SJSA1 (cell line): ENCODE results near the gene MROH2A. TPM values are rescaled to one million over a fixed set of nuclear protein-coding genes. Genes with fewer than 3 reads are reported as not detected.
A peak's percentile ranks its signal among the peaks of the same experiment; 100 is the strongest.

Experiments used
- DNase-seq, 2 experiments: peaks; one replicate each; pipeline ENCODE4 v3.0.0-alpha.2; 2015 to 2020; ENCODE audit warnings: low spot score in 2 of 2, low read depth in 1 of 2
- H3K27ac ChIP-seq: fragments of 250-450 bp; sonication (Bioruptor Pico); 2 replicates; pipeline ENCODE4 v1.5.1; 2020; ENCODE audit warnings: mild to moderate bottlenecking, moderate library complexity
- H3K27me3 ChIP-seq: fragments of 250-450 bp; sonication (Bioruptor Pico); replicated peaks from 2 replicates; pipeline ENCODE4 v1.5.1; 2020; ENCODE audit warnings: mild to moderate bottlenecking, moderate library complexity
- H3K36me3 ChIP-seq: fragments of 250-450 bp; sonication (Bioruptor Pico); 2 replicates; pipeline ENCODE4 v1.5.1; 2020; ENCODE audit warnings: mild to moderate bottlenecking
- H3K4me1 ChIP-seq: fragments of 250-450 bp; sonication (Bioruptor Pico); replicated peaks from 2 replicates; pipeline ENCODE4 v1.6.1; 2021; ENCODE audit warnings: mild to moderate bottlenecking
- H3K4me3 ChIP-seq: fragments of 250-450 bp; sonication (Bioruptor Pico); 2 replicates; pipeline ENCODE4 v1.5.1; 2020; ENCODE audit warnings: mild to moderate bottlenecking
- H3K9me3 ChIP-seq: fragments of 250-450 bp; sonication (Bioruptor Pico); replicated peaks from 2 replicates; pipeline ENCODE4 v1.5.1; 2020; ENCODE audit warnings: mild to moderate bottlenecking
- total RNA-seq: library from RNA; depleted of rRNA; stranded (reverse); fragments of >200 nt; shearing (Covaris generic); gene quantifications from 2 replicates; pipeline ENCODE4 v1.2.3, GENCODE V29; 2014

Gene MROH2A
- total RNA-seq, 1 experiment from 2014 or later = not detected

GRCh38 chr2:233814056-233814835, 36.1 kb downstream of the MROH2A start:
- Histone ChIP-seq H3K9me3 (no peaks in the 10 kb centered on the region; the same call in 1 of the 2 replicates), H3K4me3 (no peak overlapping the region), H3K27ac (no peak overlapping the region), H3K36me3 (no peaks in the 10 kb centered on the region), H3K27me3 (0 out of 2 replicates have a peak, but pooled peaks cover 3% of the 10 kb centered on the region), H3K4me1 (peaks cover 10% of the 10 kb centered on the region)
- DNase-seq = no peak

DNA sequence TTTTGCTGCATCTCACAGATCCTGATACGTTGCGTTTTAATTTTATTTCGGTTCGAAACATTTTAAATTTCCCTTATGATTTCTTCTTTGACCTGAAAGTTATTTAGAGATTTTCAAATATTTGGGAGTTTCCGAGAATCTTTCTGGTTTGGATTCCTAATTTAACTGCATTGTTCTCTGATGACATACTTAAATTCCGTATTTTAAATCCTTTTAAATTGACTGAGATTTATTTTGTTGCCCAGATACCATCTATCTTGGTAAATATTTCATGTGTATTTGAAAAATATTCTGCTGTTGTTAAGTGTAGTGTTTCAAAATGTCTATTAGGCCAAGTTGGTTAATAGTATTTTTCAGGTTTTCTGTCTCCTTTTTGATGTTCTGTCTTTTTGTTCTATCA, 37.7 kb downstream of the MROH2A start:
- Histone ChIP-seq H3K27me3 (no peaks in the 10 kb centered on the region), H3K27ac (peak overlapping the region; percentile 11; the same call in 1 of the 2 replicates), H3K4me1 (peaks cover 10% of the 10 kb centered on the region), H3K4me3 (no peak overlapping the region), H3K36me3 (no peaks in the 10 kb centered on the region), H3K9me3 (no peaks in the 10 kb centered on the region; the same call in 1 of the 2 replicates)
- no peak for DNase-seq

- Histone ChIP-seq H3K36me3 (no peaks in the 10 kb centered on the region), H3K4me3 (no peak overlapping the region), H3K4me1 (peaks cover 10% of the 10 kb centered on the region), H3K27me3 (no peaks in the 10 kb centered on the region), H3K9me3 (no peaks in the 10 kb centered on the region; the same call in 1 of the 2 replicates), H3K27ac (peak overlapping the region; percentile 11; the same call in 1 of the 2 replicates)
- DNase-seq = no peak
Observed at GRCh38 chr2:233816334-233816733, 38.2 kb downstream of the MROH2A start.

DNA sequence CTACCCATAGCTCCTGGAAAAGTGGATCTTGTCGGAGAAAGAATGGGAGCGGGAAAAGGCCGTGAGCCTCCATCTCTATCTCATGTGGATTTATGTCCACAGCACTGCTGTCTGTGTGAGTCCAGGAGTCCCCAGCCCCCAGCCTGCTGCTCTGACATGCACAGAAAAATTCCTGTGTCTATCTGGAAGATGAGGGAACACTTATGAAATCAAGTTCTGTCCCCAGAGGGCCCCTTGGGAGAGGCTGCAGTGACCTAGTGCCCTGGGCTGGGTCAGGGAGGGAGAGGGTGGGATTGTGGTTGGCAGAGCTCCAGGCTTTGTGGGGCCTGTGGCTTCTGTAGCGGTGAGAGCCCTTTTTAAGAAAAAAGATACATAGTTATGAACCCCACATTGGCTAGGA, 38.6 kb downstream of the MROH2A start:
- Histone ChIP-seq H3K36me3 (no peaks in the 10 kb centered on the region), H3K4me1 (peaks cover 10% of the 10 kb centered on the region), H3K27ac (no peak overlapping the region), H3K9me3 (no peaks in the 10 kb centered on the region; the same call in 1 of the 2 replicates), H3K4me3 (no peak overlapping the region), H3K27me3 (no peaks in the 10 kb centered on the region)
- no peak for DNase-seq

DNA sequence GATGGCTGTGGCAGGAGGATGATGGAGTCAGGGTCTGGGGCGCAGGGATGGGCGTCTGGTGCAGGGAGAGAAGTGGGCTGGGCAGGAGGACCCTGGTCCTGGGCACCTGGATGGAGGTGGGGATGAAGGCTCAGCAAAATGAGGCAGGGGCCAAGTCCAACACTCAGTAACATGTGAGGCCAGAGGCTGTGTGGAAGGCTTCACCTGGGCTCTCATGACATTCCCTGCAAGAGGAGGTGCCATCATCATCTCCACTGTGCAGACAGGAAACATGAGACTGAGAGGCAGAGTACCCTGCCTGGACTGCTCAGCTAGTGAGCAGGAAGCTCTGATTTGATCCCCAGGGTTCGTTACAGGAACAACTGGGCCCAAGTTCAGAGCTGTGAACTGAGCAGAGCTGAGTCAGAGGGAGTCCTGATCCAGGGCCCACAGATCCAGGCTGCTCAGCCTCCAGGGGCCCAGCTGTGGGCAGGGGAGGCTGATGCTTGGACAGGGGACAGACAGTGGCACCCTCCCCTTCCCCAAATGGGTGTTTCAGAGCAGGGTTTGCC, 39.3 kb downstream of the MROH2A start:
- no peaks in the 10 kb centered on the region for H3K36me3 ChIP-seq

GRCh38 chr2:233817995-233818638, 40.0 kb downstream of the MROH2A start:
- Histone ChIP-seq H3K9me3 (no peaks in the 10 kb centered on the region; the same call in 1 of the 2 replicates), H3K27ac (no peak overlapping the region), H3K4me3 (no peak overlapping the region), H3K36me3 (no peaks in the 10 kb centered on the region), H3K4me1 (peaks cover 10% of the 10 kb centered on the region), H3K27me3 (no peaks in the 10 kb centered on the region)
- DNase-seq = peak in 1 of 2 experiments; percentile 31

More for the DNA sequence above, 39.3 kb downstream of the MROH2A start:
- Histone ChIP-seq H3K27ac (no peak overlapping the region), H3K27me3 (no peaks in the 10 kb centered on the region), H3K4me1 (peaks cover 10% of the 10 kb centered on the region), H3K4me3 (no peak overlapping the region), H3K9me3 (no peaks in the 10 kb centered on the region; the same call in 1 of the 2 replicates)
- peak in 1 of 2 experiments; percentile 22 for DNase-seq

- Histone ChIP-seq H3K27ac (no peak overlapping the region), H3K27me3 (no peaks in the 10 kb centered on the region), H3K36me3 (no peaks in the 10 kb centered on the region), H3K4me3 (no peak overlapping the region), H3K4me1 (peaks cover 10% of the 10 kb centered on the region), H3K9me3 (no peaks in the 10 kb centered on the region; the same call in 1 of the 2 replicates)
- peak in 1 of 2 experiments; percentile 35 for DNase-seq
Observed at GRCh38 chr2:233818639-233819621, 40.8 kb downstream of the MROH2A start.

DNA sequence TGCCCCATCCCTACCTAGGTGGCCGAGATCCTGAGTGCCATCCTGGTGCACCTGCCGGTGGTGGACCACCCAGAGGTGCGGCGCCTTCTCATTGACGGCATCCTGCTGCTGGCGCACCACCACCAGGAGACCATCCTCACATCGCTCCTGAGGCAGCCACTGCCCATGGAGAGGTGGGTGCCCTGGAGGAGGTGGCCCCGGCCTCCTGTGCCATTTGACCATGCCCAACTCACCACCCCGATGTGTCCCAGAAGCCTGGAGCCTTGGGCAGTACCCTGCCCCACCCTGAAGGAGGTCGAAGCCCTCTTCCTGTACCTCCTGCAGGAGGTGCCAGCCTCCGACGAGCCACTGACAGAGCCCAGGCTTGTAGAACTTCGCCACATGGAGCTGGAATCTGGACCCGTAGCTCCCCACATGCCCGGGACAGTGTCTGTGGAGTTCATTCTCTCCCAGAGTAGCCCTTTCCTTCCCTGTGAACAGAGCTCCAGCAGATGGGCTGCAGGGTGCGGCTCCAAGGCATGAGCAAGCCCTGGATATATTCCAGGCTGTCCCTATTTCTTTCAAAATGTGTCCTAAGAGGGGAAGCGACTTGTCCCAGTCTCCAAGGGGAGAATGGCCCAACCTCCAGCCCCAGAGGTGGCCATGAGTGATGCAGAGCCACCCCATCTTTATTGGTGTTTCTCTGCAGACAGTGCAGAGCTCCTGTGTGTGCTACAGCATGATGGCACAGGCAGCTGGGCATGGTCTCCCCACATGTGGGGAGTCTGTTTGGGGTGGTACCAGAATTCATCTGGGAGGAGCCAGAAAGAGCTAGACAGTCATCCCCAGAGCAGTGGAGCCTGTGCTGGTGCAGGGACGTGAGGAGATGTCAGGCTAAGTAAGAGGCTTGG, 42.0 kb downstream of the MROH2A start:
- Histone ChIP-seq H3K4me3 (no peak overlapping the region), H3K36me3 (no peaks in the 10 kb centered on the region), H3K27ac (no peak overlapping the region), H3K27me3 (no peaks in the 10 kb centered on the region), H3K4me1 (peaks cover 10% of the 10 kb centered on the region), H3K9me3 (no peaks in the 10 kb centered on the region; the same call in 1 of the 2 replicates)
- DNase-seq = peak in 1 of 2 experiments; percentile 38

DNA sequence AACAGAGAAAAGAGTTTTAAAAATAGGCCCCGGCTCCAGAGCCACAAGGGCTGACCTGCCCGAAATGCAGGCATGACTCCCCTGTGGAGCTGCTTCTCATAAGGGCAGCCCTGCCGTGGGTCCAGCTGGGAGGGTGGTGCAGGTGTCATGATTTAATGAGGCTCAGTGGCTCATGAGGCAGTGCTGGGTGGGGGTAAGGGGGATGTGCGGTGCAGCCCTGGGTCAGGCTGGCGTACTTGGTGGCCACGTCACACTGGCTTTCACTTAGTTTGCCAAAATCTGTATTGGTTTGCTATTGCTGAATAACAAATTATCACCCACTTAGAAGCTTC, 42.6 kb downstream of the MROH2A start:
- DNase-seq = no peak

GRCh38 chr2:233821196-233821595, 43.1 kb downstream of the MROH2A start:
- Histone ChIP-seq H3K9me3 (no peaks in the 10 kb centered on the region; the same call in 1 of the 2 replicates), H3K36me3 (no peaks in the 10 kb centered on the region), H3K27ac (no peak overlapping the region), H3K4me3 (no peak overlapping the region), H3K27me3 (no peaks in the 10 kb centered on the region), H3K4me1 (peaks cover 9% of the 10 kb centered on the region)
- DNase-seq = no peak

More for the DNA sequence above, 42.6 kb downstream of the MROH2A start:
- H3K4me3 ChIP-seq = no peak overlapping the region
- no peaks in the 10 kb centered on the region for H3K27me3 ChIP-seq
- no peak overlapping the region for H3K27ac ChIP-seq
- no peaks in the 10 kb centered on the region for H3K36me3 ChIP-seq
- H3K9me3 ChIP-seq = no peaks in the 10 kb centered on the region; the same call in 1 of the 2 replicates
- peaks cover 10% of the 10 kb centered on the region for H3K4me1 ChIP-seq

DNA sequence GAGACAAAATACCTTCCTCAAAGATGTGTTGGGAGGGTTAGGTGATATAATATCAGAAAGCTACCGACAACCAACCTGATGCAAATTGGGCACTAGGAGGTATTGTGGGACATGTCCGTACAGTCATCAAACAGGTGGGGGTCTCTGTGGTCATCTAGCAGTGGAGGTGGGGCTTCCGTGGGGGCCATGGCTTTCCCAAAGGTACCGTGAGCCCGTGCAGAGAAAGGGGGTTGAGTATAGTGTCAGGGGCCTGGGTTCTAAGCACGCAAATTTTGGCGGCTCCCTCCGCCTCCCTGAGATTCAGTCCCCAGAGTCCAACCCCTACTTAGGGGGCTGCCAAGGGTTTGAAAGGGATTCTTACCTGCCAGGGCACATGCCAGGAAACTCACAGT, 43.6 kb downstream of the MROH2A start:
- H3K36me3 ChIP-seq = no peaks in the 10 kb centered on the region
- peaks cover 4% of the 10 kb centered on the region for H3K4me1 ChIP-seq
- H3K4me3 ChIP-seq = no peak overlapping the region
- DNase-seq = no peak
- no peaks in the 10 kb centered on the region for H3K27me3 ChIP-seq
- H3K9me3 ChIP-seq = no peaks in the 10 kb centered on the region; the same call in 1 of the 2 replicates
- H3K27ac ChIP-seq = no peak overlapping the region

DNA sequence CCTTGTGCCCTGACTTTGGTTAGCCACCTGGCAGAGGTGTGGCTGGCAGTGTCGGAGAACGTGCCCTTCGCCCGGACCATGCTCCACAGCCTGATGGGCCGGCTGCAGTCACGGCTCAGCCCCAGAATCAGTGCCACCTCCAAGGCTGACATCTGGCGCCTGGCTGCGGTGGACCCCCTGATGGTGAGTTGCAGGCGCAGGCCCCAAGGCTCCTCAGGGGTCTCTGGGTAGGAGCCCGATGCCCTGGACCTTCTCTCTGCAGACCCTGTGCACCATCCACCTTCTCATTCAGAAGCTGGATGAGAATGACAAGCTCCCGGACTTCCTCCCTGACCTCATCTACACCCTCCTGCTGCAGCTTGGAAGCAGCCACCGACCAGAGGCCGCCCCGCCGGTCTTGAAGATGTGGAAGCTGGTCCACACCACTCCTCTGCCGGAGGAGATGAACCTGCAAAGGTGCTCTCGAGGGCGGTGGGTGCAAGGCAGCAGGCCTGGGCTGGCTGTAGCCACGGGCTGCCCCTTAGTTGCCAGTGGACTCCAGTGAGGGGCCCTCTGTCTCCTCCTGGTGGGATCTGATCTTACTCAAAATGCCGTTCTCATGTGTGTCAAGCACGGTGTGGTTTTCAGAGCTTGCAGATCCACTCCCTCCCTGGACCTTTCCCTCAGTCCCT, 44.1 kb downstream of the MROH2A start:
- H3K27ac ChIP-seq = no peak overlapping the region
- H3K9me3 ChIP-seq = no peaks in the 10 kb centered on the region; the same call in 1 of the 2 replicates
- H3K4me1 ChIP-seq = no peaks in the 10 kb centered on the region
- no peaks in the 10 kb centered on the region for H3K27me3 ChIP-seq
- no peaks in the 10 kb centered on the region for H3K36me3 ChIP-seq
- DNase-seq = peak in 1 of 2 experiments; percentile 41
- no peak overlapping the region for H3K4me3 ChIP-seq
